GM18502 (cell line): ENCODE results near the gene ACP4.
A peak's percentile ranks its signal among the peaks of the same experiment; 100 is the strongest.

Experiments
- ATAC-seq: cut with Tn5 transposase; IDR thresholded peaks from one replicate; pipeline ENCODE4 v1.9.1; 2021; ENCODE audit warnings: mild to moderate bottlenecking; ENCODE audit not compliant: unreplicated experiment, poor library complexity

The ACP4 gene

GRCh38 chr19:50820086-50820485, 29.9 kb downstream of the ACP4 start:
- no peak for ATAC-seq

DNA sequence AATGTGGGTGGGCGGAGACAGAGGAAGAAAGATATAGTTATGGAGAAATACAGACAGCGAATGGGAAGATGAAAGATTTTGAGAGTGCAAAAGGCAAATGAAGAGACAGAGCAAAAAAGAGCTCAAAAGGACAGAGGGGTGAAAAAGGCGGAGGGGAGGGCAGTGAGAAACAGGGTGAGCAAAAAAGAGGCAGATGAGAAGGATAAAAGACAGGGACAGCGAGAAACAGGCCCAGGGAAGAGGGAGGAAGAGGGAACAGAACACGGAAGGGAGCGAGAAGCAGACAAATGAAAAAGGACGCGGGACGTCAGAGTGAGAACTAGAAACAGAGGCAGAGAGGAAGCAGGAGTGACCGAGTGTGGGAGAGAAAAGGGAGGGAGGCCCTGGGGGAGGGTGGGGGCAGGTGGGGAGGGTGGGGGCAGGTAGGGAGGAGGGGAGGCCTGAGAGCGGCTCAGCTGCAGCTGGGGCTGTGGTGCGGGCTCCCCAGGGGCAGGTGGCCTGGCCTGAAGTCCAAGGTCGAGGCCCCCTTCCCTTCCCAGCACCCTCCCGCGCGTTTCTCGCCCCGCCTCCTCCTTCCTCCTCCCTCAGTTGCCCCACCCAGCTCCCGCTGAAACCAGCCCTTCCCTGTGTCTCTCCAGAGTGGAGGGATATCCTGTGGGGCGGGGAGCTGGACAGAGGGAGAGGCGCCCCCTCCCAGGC, 30.5 kb downstream of the ACP4 start:
- no peak for ATAC-seq

- no peak for ATAC-seq
These were observed 31.0 kb downstream of the ACP4 start for GRCh38 chr19:50821248-50821612.

GRCh38 chr19:50821622-50822021, 31.4 kb downstream of the ACP4 start:
- ATAC-seq, result no peak

DNA sequence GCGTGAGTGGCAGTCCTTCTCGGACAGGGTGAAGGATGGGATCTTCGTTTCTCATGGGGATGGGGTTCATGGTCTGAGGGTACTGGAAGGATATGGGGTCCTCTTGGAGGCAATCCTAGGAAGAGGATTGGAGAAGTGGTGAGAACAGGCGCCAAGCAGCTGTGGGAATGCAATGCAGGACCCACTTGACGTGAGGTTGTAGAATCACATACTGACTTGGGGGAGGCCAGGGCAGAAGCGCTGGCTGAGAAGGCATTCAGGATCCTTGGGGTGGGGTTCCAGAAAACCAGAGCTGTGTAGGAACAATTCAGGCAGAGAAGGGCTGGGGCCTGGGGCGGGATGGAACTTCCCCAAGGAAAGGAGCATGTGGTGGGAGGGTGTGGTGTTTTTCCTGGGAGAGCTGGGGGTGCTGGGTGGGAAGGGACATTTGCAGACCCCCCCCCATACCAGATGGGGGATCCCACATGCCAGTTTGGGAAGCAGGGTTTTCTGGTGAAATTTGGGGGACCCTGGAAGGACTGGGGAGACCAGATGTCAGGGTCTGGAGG, 32.5 kb downstream of the ACP4 start:
- no peak for ATAC-seq

DNA sequence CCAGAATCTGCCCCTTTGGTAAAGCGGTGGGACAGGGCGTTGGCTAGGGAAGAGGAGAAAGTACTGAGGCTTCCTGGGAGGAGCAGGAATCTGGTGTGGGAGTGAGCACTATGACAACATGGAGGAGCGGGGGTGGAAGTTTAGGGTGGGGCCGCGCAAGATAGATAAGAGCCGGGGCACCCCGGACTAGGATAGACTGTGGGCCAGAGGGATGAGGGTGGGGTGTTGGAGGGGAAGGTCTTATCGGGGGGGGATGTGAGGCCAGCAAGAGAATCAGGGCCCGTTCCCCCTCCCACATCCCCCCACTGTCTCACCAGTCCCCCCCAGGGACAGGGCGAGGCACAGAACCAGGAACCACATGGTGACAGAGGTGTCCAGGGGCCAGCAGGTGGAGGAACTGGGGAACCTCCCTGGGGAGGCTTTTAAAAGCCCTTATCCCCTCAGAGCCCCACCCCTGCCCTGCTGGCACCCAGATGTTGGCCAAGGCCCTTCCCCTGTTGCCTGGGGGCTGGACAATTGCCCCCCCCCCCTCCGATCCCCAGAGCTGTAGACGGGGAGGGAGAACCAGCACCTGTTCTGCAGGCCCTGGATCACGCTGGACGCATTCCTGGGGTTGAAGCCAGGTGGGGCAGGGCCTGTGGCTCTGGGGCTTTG, 33.3 kb downstream of the ACP4 start, which contains the start of gene KLK1:
Gene KLK1 (minus strand): TSS at position 399 of the 654 bp plus-strand sequence. CDS start 39 bp downstream, at position 360.
- ATAC-seq, result no peak

DNA sequence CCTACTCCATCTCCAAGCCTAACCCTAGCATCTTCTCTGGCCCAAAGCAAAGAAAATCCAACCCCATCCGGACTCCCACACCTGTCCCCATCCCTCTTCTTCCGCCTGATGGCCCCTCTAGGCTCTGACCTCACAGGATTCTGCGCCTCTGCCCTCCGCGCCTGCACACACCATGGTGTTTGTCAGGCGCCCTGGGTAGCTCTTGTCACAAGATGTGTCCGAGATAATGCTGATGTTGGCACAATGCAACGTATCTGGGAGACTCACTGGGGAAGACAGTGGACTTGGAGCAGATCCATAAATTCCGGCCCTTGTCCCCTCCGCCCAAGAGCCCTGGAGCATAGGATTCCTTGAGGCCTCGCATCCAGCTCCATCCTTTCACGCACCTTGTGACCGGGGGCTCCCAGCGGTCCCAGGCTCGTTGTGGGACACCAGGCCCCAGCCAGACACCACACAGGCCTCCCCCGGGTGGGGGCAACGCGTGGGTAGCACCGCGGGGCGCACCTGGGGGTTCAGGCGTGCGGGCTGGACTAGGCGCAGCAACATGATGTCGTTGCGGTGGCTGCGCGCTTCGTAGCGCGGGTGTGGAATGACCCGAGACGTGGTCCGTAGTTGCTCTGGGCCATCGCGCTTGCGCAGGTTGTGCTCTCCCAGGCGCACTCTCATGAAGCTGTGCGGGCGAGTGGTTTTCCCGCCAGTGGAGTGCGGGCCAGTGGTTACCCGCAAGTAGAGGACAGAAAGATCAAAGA, 36.5 kb downstream of the ACP4 start:
- ATAC-seq, result no peak

DNA sequence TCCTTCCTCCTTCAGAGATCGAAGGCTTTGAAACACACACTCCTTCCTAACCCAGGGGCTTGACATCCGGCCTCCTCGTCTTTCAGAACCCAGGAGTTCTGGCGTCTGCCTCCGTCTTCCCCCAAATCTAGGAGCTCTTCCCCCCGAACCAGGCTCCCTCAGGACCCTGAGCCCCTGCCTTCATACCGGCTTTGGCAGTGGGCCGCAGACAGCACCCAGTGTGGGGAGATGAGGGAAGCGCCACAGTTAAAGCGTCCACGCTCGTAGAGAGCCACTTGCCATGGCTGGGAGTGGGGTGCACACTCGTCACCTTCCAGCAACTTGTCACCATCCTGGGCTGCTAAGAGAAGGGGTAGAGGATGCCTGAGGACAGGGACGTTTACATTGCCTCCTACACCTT, 37.3 kb downstream of the ACP4 start:
- no peak for ATAC-seq

DNA sequence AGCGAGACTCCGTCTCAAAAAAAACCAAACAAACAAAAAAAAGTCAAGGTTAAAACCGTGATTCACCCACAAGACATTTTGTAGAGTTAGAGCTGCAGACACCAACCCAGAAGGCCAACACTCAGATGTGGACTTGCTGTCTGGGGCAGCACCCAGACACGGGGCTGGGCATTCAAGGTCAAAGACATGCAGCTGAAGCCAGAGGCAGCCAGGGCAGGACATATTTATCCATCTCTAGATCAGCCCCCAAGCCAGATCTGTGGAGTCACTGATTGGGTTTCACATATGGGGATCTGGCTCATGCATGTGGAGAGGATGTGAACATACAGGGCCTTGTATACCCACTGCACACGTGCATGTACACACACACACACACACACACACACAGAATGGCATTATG, 39.6 kb downstream of the ACP4 start:
- ATAC-seq, result no peak

GRCh38 chr19:50830266-50831025, 40.2 kb downstream of the ACP4 start:
- ATAC-seq, result no peak

GRCh38 chr19:50831026-50831396, 40.8 kb downstream of the ACP4 start:
- no peak for ATAC-seq

DNA sequence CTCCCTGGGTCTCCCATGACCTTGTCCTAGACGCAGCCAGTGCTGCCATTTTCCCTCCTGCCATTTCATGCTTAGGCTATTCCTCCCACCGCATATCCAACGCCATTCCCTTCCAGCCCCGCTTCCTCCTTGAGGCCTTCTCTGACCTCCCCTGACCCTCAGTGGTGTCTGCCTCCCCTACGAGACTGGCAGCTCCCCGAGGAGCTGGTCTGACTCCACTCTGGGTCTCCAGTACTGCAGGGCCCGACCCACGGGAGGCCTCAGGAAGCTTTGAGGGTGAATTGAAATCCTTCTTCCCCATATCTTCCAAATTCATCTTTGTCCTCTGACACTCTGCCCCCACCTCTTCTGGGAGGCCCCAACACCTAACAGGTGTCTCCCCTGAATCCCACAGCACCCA, 42.5 kb downstream of the ACP4 start:
- ATAC-seq, result no peak

- ATAC-seq, result no peak
These were observed 43.0 kb downstream of the ACP4 start, which contains the start of gene KLK15 for GRCh38 chr19:50833117-50833801. KLK15 (minus strand) TSS chr19:50833574; CDS start chr19:50831492, 2,082 bp downstream.

GRCh38 chr19:50833802-50834167, 43.6 kb downstream of the ACP4 start:
- ATAC-seq, result no peak

GRCh38 chr19:50835103-50835784, 45.0 kb downstream of the ACP4 start:
- no peak for ATAC-seq

GRCh38 chr19:50835785-50836542, 45.7 kb downstream of the ACP4 start:
- ATAC-seq, result peak; percentile 81

- ATAC-seq, result no peak
These were observed 46.5 kb downstream of the ACP4 start for GRCh38 chr19:50836543-50837195.

DNA sequence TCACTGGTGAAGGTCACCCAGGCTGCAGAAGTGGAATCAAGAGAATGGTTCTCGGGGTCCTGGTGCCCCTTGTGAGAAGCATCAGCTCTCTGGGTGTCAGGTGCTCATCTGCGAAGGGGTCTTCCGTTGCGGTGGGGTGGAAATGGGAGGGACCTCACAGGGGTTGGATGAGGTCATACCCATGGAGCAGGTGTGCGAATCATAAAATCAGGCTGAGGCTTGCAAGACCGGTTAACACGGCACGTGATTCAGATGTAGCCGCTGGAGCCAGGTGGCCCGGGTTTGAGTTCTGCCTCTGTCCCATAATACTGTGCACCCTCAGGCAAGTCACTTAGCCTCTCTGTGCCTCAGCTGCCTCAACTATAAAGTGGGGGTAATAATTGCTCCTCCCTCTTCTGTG, 47.1 kb downstream of the ACP4 start:
- ATAC-seq, result no peak
